H1 (cell line): ENCODE measurements around the gene TLK2. TPM values are rescaled to one million over a fixed set of nuclear protein-coding genes. Genes with fewer than 3 reads are reported as not detected.
A peak's percentile ranks its signal among the peaks of the same experiment; 100 is the strongest.

Experiments
- CTCF ChIA-PET: fragments of 300-600 bp; sonication (Branson Sonifier 250); formaldehyde crosslinking; loops from one replicate; lab custom pipeline; 2021; ENCODE audit not compliant: partially characterized antibody; lab: Charles Lee
- POLR2A ChIA-PET: fragments of 300-600 bp; sonication (Branson Sonifier 250); formaldehyde crosslinking; loops from one replicate; lab custom pipeline; 2021; ENCODE audit warnings: inconsistent platforms; ENCODE audit not compliant: partially characterized antibody; lab: Charles Lee
- DNase-seq, 2 experiments: peaks; one replicate each; pipeline versions ENCODE4 v3.0.0 to v3.0.0-alpha.2; 2010 to 2022; ENCODE audit warnings: low spot score in 2 of 2, low read depth in 1 of 2, mixed read lengths in 1 of 2
- FAIRE-seq: peaks from 2 replicates; lab custom pipeline; 2011; peaks lifted over from hg19 to GRCh38; lab: Jason Lieb, UNC
- H2AFZ ChIP-seq: 2 replicates; pipeline ENCODE4 v1.8.1; 2012; ENCODE audit warnings: low read length, inconsistent platforms
- H2AK5ac ChIP-seq: 2 replicates; pipeline ENCODE4 v1.6.1; 2013; ENCODE audit warnings: low read depth, low read length
- H2BK120ac ChIP-seq: replicated peaks from 2 replicates; pipeline ENCODE3; 2013; ENCODE audit warnings: low read depth, low read length, inconsistent platforms
- H2BK12ac ChIP-seq: 2 replicates; pipeline ENCODE4 v1.6.1; 2013; ENCODE audit warnings: low read depth, low read length
- H2BK15ac ChIP-seq: 2 replicates; pipeline ENCODE4 v1.6.1; 2013; ENCODE audit warnings: low read length
- H2BK20ac ChIP-seq: 2 replicates; pipeline ENCODE4 v1.6.1; 2013; ENCODE audit warnings: low read length
- H2BK5ac ChIP-seq: 2 replicates; pipeline ENCODE4 v1.6.1; 2013; ENCODE audit warnings: low read depth, low read length
- H3K14ac ChIP-seq: 2 replicates; pipeline ENCODE4 v1.6.1; 2013; ENCODE audit warnings: inconsistent platforms; ENCODE audit not compliant: insufficient read length
- H3K18ac ChIP-seq: 2 replicates; pipeline ENCODE4 v1.6.1; 2013; ENCODE audit warnings: low read length; ENCODE audit errors: extremely low read depth
- H3K23ac ChIP-seq: 2 replicates; pipeline ENCODE4 v1.6.1; 2013; ENCODE audit warnings: inconsistent platforms; ENCODE audit not compliant: insufficient read length
- H3K23me2 ChIP-seq: 2 replicates; pipeline ENCODE4 v1.6.1; 2013; ENCODE audit warnings: low read depth, low read length
- H3K27ac ChIP-seq: 2 replicates; pipeline ENCODE4 v1.6.1; 2011; ENCODE audit warnings: low read depth, low read length, inconsistent platforms
- H3K27me3 ChIP-seq, 4 experiments: replicated peaks in 1 of 4; 1 replicate in 1 of 4; 2 replicates in 3 of 4; pipeline versions ENCODE4 v1.6.1 to v1.8.1; 2011 to 2013; ENCODE audit warnings: low read length in 3 of 4, mild to moderate bottlenecking in 3 of 4, inconsistent platforms in 2 of 4, mixed read lengths in 2 of 4, moderate library complexity in 1 of 4; ENCODE audit not compliant: control insufficient read depth in 3 of 4, insufficient read depth in 3 of 4; ENCODE audit errors: extremely low read depth in 1 of 4
- H3K36me3 ChIP-seq, 4 experiments: 2 replicates each; pipeline versions ENCODE4 v1.6.1 to v1.8.1; 2011 to 2013; ENCODE audit warnings: mild to moderate bottlenecking in 4 of 4, low read length in 3 of 4, moderate library complexity in 2 of 4, control low read depth in 1 of 4, inconsistent platforms in 1 of 4; ENCODE audit not compliant: insufficient read depth in 4 of 4, control insufficient read depth in 2 of 4
- H3K4ac ChIP-seq: replicated peaks from 2 replicates; pipeline ENCODE3; 2013; ENCODE audit warnings: low read length, low read depth, mixed read lengths, inconsistent platforms; ENCODE audit not compliant: insufficient read length
- H3K4me1 ChIP-seq, 4 experiments: replicated peaks in 1 of 4; 1 replicate in 1 of 4; 2 replicates in 3 of 4; pipeline versions ENCODE4 v1.6.1 to v1.8.1; 2011 to 2013; ENCODE audit warnings: low read length in 3 of 4, inconsistent platforms in 2 of 4, mixed read lengths in 1 of 4; ENCODE audit not compliant: insufficient read depth in 4 of 4, control insufficient read depth in 3 of 4
- H3K4me2 ChIP-seq, 2 experiments: 2 replicates each; pipeline versions ENCODE4 v1.6.1 to v1.8.1; 2011 to 2013; ENCODE audit warnings: low read depth in 2 of 2, low read length in 2 of 2, control low read depth in 1 of 2, inconsistent platforms in 1 of 2, mild to moderate bottlenecking in 1 of 2; ENCODE audit not compliant: insufficient read depth in 1 of 2
- H3K4me3 ChIP-seq, 4 experiments: fragments of 200-600, 300-600 bp in 1 of 4; sonication (generic), shearing (Covaris generic), sonication (Bioruptor Twin) in 1 of 4; 2 replicates each; pipeline versions ENCODE4 v1.5.1 to v1.8.1; 2011 to 2016; ENCODE audit warnings: low read length in 4 of 4, low read depth in 3 of 4, control low read depth in 2 of 4, inconsistent platforms in 2 of 4, mild to moderate bottlenecking in 2 of 4, mixed read lengths in 1 of 4, moderate library complexity in 1 of 4; ENCODE audit not compliant: insufficient read depth in 2 of 4; ENCODE audit errors: extremely low read depth in 1 of 4
- H3K56ac ChIP-seq: replicated peaks from 2 replicates; pipeline ENCODE3; 2013; ENCODE audit warnings: low read depth, mild to moderate bottlenecking, mixed read lengths, low read length, inconsistent platforms; ENCODE audit not compliant: insufficient read length
- H3K79me1 ChIP-seq: 2 replicates; pipeline ENCODE4 v1.6.1; 2013; ENCODE audit warnings: low read depth, low read length, control low read depth
- H3K79me2 ChIP-seq, 2 experiments: 2 replicates each; pipeline versions ENCODE4 v1.6.1 to v1.8.1; 2012 to 2013; ENCODE audit warnings: low read length in 2 of 2, mild to moderate bottlenecking in 2 of 2, inconsistent platforms in 1 of 2; ENCODE audit not compliant: insufficient read depth in 2 of 2, control insufficient read depth in 1 of 2
- H3K9ac ChIP-seq, 4 experiments: replicated peaks in 1 of 4; 1 replicate in 1 of 4; 2 replicates in 3 of 4; pipeline versions ENCODE4 v1.6.1 to v1.8.1; 2011 to 2013; ENCODE audit warnings: low read depth in 3 of 4, low read length in 3 of 4, control low read depth in 2 of 4, mild to moderate bottlenecking in 2 of 4, moderate library complexity in 2 of 4, inconsistent platforms in 1 of 4; ENCODE audit errors: extremely low read depth in 1 of 4
- H3K9me3 ChIP-seq, 2 experiments: 2 replicates each; pipeline versions ENCODE4 v1.6.1 to v1.8.1; 2012 to 2013; ENCODE audit warnings: mild to moderate bottlenecking in 2 of 2, moderate library complexity in 2 of 2, control low read depth in 1 of 2, inconsistent platforms in 1 of 2, low read depth in 1 of 2, low read length in 1 of 2, mixed read lengths in 1 of 2; ENCODE audit not compliant: insufficient read depth in 2 of 2
- H4K20me1 ChIP-seq, 2 experiments: replicated peaks in 1 of 2; 2 replicates each; pipeline versions ENCODE3 to v1.8.1; 2011 to 2013; ENCODE audit warnings: inconsistent platforms in 2 of 2, low read length in 2 of 2, mild to moderate bottlenecking in 1 of 2; ENCODE audit not compliant: insufficient read depth in 2 of 2, control insufficient read depth in 1 of 2
- H4K5ac ChIP-seq: 2 replicates; pipeline ENCODE4 v1.6.1; 2013; ENCODE audit warnings: low read length, low read depth, mixed read lengths, inconsistent platforms; ENCODE audit not compliant: insufficient read length
- H4K8ac ChIP-seq: 2 replicates; pipeline ENCODE4 v1.8.0; 2013; ENCODE audit warnings: mild to moderate bottlenecking, moderate library complexity, low read length, inconsistent platforms; ENCODE audit not compliant: insufficient read depth; ENCODE audit errors: extremely low read depth
- H4K91ac ChIP-seq: replicated peaks from 2 replicates; pipeline ENCODE3; 2013; ENCODE audit warnings: low read length, mixed read lengths, inconsistent platforms; ENCODE audit not compliant: insufficient read length
- CBX8 ChIP-seq: fragments of 300-800, 300-1000 bp; sonication (generic); IDR thresholded peaks from 2 replicates; pipeline ENCODE4 v1.7.1; 2016; ENCODE audit warnings: low read depth, low read length, borderline replicate concordance
- GTF2F1 ChIP-seq: IDR thresholded peaks from 2 replicates; pipeline ENCODE4 v1.6.1; 2012; ENCODE audit warnings: low read depth, low read length, improper control_type of control experiment, borderline replicate concordance
- RXRA ChIP-seq: IDR thresholded peaks from 2 replicates; pipeline ENCODE4 v1.6.1; 2011; ENCODE audit warnings: low read depth, mild to moderate bottlenecking, low read length, moderate library complexity; ENCODE audit not compliant: insufficient read depth
- SIRT6 ChIP-seq: IDR thresholded peaks from one replicate; pipeline ENCODE4 v1.7.1; 2012; ENCODE audit warnings: low read length, inconsistent platforms
- TAF7 ChIP-seq: optimal IDR thresholded peaks from 2 replicates; pipeline ENCODE3; 2011; ENCODE audit warnings: low read depth, mild to moderate bottlenecking, inconsistent platforms, low read length, moderate library complexity, borderline replicate concordance
- WGBS, 2 experiments: shearing (Covaris generic) in 1 of 2; methylation state at CpG; one replicate each; pipeline versions ENCODE4 v1.1.6 to v1.1.7; 2013 to 2015; ENCODE audit warnings: low lambda C conversion rate in 2 of 2, mixed read lengths in 2 of 2, inconsistent platforms in 1 of 2, low coverage in 1 of 2, missing lambda C conversion rate in 1 of 2; ENCODE audit not compliant: insufficient replicate concordance in 2 of 2, insufficient coverage in 1 of 2, insufficient read length in 1 of 2; ENCODE audit errors: extremely low coverage in 1 of 2, missing lambda C conversion rate in 1 of 2; 5-methylcytosine and 5-hydroxymethylcytosine counted together
- polyA plus RNA-seq, 7 experiments: library from polyadenylated mRNA; depleted of rRNA in 3 of 7; stranded (reverse) in 5 of 7; unstranded in 2 of 7; fragments of >200 nt in 5 of 7; fragments of 200-250 nt in 2 of 7; gene quantifications; 1 replicate in 5 of 7; 2 replicates in 1 of 7; 4 replicates in 1 of 7; pipeline versions ENCODE4 v1.2.1 to v1.2.3, GENCODE V29; 2011 to 2013; ENCODE audit warnings: missing spikeins in 2 of 7, mixed read lengths in 2 of 7
- total RNA-seq: library from RNA; stranded (reverse); fragmentation: NEBNext Ultra II Directional; extraction: Animal tissue kit (Norgen Biotek cat#: 25700); gene quantifications from 2 replicates; pipeline ENCODE4 v1.2.1, GENCODE V29; 2021
- TF ChIP-seq, protein P1 (sequence below): IDR thresholded peaks from 2 replicates; pipeline ENCODE4 v1.6.1; 2012; ENCODE audit warnings: inconsistent platforms

The TLK2 gene
- total and polyA plus RNA-seq, 2 of the 8 experiments (the other 6 are each of a cell fraction or from before 2014, with no cell fraction given) = 43.1 to 59.9 TPM

GRCh38 chr17:62653826-62654761, 175.5 kb downstream of the TLK2 start:
- H2BK20ac ChIP-seq = peak overlapping the region; percentile 62; the same call in 1 of the 2 replicates
- no peak overlapping the region for H3K4ac ChIP-seq
- H4K8ac ChIP-seq = no peak overlapping the region
- DNase-seq (no peak), FAIRE-seq (no peak)
- H3K14ac ChIP-seq = no peak overlapping the region
- peak overlapping the region; percentile 71 for H3K18ac ChIP-seq
- no peak overlapping the region for H3K56ac ChIP-seq
- H2BK15ac ChIP-seq = peak overlapping the region; percentile 6
- WGBS, 2 experiments = 91% methylated on average over 18 of the region's 19 CpGs; no CpG with 5 or more reads in 1 of the 2 experiments
- 0 out of 2 replicates have a peak overlapping the region, but pooled peaks have one; percentile 13 for H2BK5ac ChIP-seq
- no peaks in the 10 kb centered on the region; the same call in 1 of the 2 replicates for H3K79me1 ChIP-seq
- no peaks in the 10 kb centered on the region for H3K36me3 ChIP-seq
- no peak overlapping the region for H2BK120ac ChIP-seq
- no peak overlapping the region for H4K91ac ChIP-seq
- peak overlapping the region; percentile 68 to 97; a peak in 2 of 4 replicates for H3K4me2 ChIP-seq
- H4K20me1 ChIP-seq = no peaks in the 10 kb centered on the region
- no peak overlapping the region for H3K23ac ChIP-seq
- H3K4me1 ChIP-seq = peaks cover 0 to 16% (median 12%) of the 10 kb centered on the region in 4 experiments; a peak in 6 of 7 replicates
- CTCF ChIA-PET = interaction anchor here (0.8 to 1.6 kb wide), 6 partner anchors 17 to 49 kb away, joined by 3 to 7 read pairs (median 4); no protein-coding TSS in a partner anchor
- no peak for TF ChIP-seq TAF7
- TF ChIP-seq SIRT6 = no peak
- TF ChIP-seq, protein P1, sequence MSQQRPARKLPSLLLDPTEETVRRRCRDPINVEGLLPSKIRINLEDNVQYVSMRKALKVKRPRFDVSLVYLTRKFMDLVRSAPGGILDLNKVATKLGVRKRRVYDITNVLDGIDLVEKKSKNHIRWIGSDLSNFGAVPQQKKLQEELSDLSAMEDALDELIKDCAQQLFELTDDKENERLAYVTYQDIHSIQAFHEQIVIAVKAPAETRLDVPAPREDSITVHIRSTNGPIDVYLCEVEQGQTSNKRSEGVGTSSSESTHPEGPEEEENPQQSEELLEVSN = no peak
- TF ChIP-seq RXRA = no peak
- TF ChIP-seq CBX8 = no peak
- no peak for TF ChIP-seq GTF2F1
- POLR2A ChIA-PET = interaction anchor here (0.7 to 1.6 kb wide), 4 partner anchors 12 to 25 kb away, joined by 3 to 4 read pairs (median 3); no protein-coding TSS in a partner anchor
- no peak overlapping the region; the same call in 1 of the 2 replicates for H3K27ac ChIP-seq
- peak overlapping the region in 1 of 4 experiments; percentile 76; a peak in 2 of 8 replicates for H3K4me3 ChIP-seq
- no peaks in the 10 kb centered on the region; a peak in 1 of 4 replicates for H3K79me2 ChIP-seq
- H3K27me3 ChIP-seq = peaks cover 0 to 6% (median 3%) of the 10 kb centered on the region in 4 experiments; a peak in 1 of 7 replicates
- H2AK5ac ChIP-seq = peak overlapping the region; percentile 2; the same call in 1 of the 2 replicates
- no peaks in the 10 kb centered on the region for H3K9me3 ChIP-seq
- no peak overlapping the region for H3K9ac ChIP-seq
- no peak overlapping the region for H2AFZ ChIP-seq
- no peak overlapping the region for H4K5ac ChIP-seq
- peaks cover 11% of the 10 kb centered on the region for H3K23me2 ChIP-seq
- H2BK12ac ChIP-seq = peak overlapping the region; percentile 87; the same call in 1 of the 2 replicates
